ENCODE data around the gene KIF5A.
"Not testable (repeated sequence)": the region's sequence is repeated elsewhere in the genome, so short reads cannot be mapped to it uniquely, and the experiment has no call there.

Gene KIF5A
- long read RNA-seq, donor 1, result 0 reads
- long read RNA-seq, donor 2, result 0 reads
- long read RNA-seq, donor 3, result 0 reads
- long read RNA-seq, donor 4, result 0 reads
- long read RNA-seq, donor 5, result 0 reads
- long read RNA-seq, donor 6, result 0 reads
- long read RNA-seq, donor 7, result 0 reads
- long read RNA-seq, donor 8, result 0 reads

DNA sequence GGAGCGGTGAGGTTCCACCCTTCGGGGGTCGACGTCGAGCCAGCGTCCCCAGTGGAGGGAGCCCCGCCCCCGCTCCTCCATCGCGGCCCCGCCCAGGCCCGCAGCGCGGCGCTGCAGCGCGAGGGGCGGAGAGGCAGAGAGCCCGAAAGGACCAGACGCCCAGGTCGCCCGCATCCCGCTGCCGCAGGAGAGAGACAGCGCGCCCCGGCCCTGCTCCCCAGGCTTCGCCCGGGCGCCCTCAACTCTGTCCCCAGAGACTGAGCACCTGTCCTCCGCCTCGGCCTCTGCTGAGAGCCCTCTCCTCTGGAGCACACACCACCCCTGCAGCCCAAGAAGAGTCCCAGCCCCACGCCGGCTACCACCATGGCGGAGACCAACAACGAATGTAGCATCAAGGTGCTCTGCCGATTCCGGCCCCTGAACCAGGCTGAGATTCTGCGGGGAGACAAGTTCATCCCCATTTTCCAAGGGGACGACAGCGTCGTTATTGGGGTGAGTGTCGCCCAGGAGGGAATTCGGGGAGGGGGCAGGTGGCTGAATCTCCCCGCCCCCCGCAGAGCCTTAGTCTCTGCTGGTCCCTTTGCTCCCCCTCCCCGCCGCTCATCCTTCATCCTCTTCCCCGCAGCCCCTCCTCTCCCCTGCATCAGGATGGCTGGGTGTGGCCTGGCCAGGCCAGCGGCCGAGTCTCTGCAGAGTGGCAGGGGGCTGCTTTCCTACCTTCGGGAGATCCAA is at the start of gene KIF5A:
Gene KIF5A, plus strand, starts transcription at position 136 of the 732 bp plus-strand sequence. Its CDS starts 228 bp downstream, at position 364.
- DNase-seq, result peak; percentile 53

DNA sequence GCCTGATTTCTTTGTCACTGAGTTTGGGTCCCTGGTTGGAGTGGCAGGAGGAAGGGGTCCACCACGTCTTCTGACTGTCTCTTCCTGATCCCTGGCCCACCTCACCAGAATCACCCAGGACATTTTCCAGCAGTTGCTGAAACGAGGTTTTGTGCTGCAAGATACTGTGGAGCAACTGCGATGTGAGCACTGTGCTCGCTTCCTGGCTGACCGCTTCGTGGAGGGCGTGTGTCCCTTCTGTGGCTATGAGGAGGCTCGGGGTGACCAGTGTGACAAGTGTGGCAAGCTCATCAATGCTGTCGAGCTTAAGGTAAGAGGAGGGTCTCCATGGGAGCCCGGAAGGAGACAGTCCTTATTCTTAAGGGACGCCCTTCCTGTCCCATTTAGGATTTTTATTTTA is 49.6 kb upstream of the KIF5A start:
- DNase-seq, result no peak

DNA sequence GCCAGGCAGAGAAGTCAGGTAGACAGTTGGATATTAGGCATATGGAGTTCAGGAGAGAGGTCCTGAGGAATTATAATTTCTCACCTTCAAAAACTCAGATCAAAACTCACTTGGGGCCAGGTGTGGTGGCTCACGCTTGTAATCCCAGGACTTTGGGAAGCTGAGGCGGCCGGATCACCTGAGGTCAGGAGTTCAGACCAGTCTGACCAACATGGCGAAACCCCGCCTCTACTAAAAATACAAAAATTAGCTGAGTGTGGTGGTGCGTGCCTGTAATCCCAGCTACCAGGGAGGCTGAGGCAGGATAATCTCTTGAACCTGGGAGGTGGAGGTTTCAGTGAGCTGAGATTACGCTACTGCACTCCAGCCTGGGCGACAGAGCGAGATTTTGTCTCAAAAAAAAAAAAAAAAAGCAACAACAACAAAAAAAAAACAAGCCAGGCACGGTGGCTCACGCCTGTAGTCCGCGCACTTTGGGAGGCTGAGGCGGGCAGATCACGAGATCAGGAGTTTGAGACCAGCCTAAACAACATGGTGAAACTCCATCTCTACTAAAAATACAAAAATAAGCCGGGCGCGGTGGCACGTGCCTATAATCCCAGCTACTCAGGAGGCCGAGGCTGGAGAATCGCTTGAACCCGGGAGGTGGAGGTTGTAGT is 47.4 kb upstream of the KIF5A start:
- DNase-seq, result not testable (repeated sequence)

DNA sequence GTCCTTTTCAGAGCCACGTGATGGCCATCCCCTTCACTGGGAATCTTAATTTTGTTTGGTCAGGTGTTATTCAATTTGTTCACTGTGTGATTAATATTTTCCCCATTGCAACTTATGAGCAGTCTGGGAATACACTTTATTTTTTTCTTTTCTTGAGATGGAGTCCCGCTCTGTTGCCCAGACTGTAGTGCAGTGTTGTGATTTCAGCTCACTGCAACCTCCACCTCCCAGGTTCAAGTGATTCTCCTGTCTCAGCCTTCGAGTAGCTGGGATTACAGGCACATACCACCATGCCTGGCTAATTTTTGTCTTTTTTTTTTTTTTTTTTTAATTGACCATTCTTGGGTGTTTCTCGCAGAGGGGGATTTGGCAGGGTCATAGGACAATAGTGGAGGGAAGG is 43.3 kb upstream of the KIF5A start:
- not testable (repeated sequence) for DNase-seq

DNA sequence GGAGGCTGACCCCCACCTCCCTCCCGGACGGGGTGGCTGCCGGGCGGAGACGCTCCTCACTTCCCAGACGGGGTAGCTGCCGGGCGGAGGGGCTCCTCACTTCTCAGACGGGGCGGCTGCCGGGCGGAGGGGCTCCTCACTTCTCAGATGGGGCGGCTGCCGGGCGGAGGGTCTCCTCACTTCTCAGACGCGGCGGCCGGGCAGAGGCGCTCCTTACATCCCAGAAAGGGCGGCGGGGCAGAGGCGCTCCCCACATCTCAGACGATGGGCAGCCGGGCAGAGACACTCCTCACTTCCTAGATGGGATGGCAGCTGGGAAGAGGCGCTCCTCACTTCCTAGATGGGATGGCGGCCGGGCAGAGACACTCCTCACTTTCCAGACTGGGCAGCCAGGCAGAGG is 42.0 kb upstream of the KIF5A start:
- not testable (repeated sequence) for DNase-seq

- DNase-seq, result no peak
Measured at GRCh38 chr12:57511161-57511560, 38.7 kb upstream of the KIF5A start.

DNA sequence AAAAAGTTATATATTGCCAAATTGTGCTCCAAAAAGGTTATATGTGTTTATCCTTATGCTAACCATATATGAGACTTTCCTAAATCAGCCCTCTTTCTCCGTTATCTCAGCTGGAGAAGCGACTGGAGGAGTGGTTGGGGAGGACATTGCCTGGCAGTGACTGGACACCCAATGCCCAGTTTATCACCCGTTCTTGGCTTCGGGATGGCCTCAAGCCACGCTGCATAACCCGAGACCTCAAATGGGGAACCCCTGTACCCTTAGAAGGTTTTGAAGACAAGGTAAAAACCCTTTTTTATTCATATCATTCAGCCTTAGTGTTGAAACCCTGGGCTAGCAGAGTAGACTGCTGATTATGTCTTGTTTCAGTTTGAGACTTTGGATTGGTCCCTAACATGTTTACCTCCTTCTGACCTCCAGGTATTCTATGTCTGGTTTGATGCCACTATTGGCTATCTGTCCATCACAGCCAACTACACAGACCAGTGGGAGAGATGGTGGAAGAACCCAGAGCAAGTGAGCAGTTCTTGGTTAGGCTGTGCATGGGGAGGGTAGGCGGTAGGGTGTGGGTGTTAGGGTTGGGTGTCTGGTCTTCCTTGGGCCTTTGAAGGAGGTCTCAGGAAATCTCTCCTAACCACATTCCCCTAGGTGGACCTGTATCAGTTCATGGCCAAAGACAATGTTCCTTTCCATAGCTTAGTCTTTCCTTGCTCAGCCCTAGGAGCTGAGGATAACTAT is 38.1 kb upstream of the KIF5A start:
- DNase-seq, result no peak

GRCh38 chr12:57512665-57513064 is 37.2 kb upstream of the KIF5A start:
- DNase-seq, result no peak

- no peak for DNase-seq
Measured at GRCh38 chr12:57513266-57513665, 36.6 kb upstream of the KIF5A start.

DNA sequence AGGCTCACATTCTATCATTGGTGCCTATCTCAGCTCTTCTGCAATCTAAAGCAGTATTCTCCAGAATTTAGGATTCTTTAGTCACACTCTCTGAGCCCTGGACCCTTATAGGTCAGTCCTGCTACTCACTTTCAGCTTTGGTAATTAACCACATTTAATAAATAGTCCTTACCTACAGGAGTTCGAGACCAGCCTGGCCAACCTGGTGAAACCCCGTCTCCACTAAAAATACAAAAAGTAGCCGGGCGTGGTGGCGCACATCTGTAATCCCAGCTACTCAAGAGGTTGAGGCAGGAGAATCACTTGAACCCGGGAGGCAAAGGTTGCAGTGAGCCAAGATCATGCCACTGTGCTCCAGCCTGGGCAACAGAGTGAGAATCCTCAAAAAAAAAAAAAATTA is 36.2 kb upstream of the KIF5A start:
- DNase-seq, result not testable (repeated sequence)

DNA sequence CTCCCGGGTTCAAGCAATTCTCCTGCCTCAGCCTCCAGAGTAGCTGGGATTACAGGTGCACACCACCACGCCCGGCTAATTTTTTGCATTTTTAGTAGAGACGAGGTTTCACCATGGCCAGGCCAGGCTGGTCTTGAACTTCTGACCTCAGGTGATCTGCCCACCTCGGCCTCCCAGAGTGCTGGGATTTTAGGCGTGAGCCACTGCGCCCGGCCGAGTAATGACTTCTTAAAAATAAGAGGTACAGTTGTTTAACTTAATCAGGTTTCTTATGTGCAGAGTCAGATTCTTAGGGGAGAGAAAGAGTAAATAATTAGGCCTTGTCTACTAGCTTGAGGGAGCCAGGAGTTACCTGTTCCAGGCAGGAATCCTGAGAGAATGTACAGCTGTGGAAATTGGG is 35.6 kb upstream of the KIF5A start:
- not testable (repeated sequence) for DNase-seq

DNA sequence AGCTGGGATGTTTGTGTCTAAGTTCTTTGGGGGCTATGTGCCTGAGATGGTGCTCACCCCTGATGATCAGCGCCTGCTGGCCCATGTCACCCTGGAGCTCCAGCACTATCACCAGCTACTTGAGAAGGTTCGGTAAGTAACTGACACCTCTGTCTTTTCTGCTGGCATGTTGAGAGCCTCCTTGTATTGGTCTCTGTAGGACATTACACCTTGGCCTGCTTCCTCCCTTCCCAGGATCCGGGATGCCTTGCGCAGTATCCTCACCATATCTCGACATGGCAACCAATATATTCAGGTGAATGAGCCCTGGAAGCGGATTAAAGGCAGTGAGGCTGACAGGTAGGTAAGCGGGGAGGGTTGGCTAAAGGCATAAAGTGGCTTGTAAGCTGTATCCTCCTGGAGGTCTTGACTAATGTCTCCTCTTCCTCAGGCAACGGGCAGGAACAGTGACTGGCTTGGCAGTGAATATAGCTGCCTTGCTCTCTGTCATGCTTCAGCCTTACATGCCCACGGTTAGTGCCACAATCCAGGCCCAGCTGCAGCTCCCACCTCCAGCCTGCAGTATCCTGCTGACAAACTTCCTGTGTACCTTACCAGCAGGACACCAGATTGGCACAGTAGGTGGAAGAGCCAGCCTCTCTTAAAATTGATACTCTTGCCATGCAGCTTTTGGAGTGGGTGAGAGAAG is 35.0 kb upstream of the KIF5A start:
- DNase-seq, result no peak

DNA sequence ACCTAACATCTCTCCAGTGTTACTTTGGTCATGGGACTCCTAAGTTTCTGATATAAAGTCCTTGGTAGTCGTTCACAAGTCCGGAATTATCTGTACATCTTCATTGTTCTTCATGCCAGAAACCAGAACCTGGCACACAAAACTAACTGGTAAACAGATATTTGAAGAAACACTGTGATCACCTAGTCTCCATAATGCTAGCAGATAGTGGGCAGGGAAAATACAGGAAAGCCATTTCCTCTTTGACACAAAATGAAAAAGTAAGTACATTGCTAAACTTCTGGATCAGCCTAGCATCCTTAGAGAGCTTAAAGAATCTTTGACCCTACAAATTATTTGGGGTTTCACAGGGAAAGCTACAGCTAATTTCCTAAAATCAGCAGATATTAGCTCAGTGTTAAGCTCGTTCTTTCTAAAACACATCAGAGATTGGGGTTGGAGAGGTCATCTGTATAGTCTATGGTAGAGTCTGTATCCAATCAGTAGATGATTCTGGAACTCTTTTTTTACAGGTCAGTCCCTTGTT is 34.4 kb upstream of the KIF5A start:
- DNase-seq, result no peak

GRCh38 chr12:57515934-57516541 is 33.8 kb upstream of the KIF5A start:
- no peak for DNase-seq

- no peak for DNase-seq
Measured at GRCh38 chr12:57516617-57517153, 33.2 kb upstream of the KIF5A start.

- DNase-seq, result no peak
Measured at GRCh38 chr12:57517187-57517586, 32.7 kb upstream of the KIF5A start.

- DNase-seq, result not testable (repeated sequence)
Measured at GRCh38 chr12:57517718-57518117, 32.1 kb upstream of the KIF5A start.

GRCh38 chr12:57518176-57518919 is 31.5 kb upstream of the KIF5A start:
- DNase-seq, result no peak

DNA sequence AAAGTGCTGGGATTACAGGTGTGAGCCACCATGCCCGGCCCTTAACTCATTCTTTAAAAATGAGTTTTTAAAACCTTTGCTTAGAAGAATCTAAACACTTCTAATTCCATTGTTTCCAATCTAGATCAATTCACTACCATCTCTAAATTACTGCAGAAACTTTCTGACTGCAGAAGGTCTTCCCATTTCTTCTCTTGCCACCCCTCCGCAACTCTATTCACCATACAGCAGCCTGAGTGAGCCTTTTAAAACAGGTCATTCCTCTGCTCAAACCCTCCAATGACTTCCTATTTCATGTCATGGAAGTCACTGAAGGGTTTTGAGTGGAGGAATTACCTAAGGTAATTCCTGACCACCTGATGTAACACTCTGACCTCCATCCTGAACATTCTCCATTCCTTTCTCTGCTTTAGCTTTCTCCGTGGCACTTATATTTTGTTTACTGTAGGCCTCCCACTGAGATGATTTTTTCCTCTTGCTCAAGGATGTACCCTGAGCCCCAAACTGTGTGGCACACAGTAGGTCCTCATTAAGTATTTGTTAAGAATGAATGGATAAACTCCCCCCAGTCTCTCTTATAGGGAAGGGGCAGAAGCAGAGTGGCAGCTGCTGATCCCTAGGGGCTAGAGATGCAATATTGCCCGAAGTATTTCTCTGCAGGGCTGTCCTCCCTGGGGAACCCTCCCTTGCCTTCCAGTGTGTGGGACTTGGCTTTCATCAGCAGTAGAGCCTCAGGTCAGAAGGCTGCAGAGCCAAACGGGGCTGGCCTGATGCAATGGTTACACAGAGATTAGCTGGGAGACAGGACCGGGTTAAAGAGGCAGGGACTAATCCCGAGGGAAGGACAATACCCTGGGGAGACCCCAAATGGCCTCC is 30.7 kb upstream of the KIF5A start:
- no peak for DNase-seq

- no peak for DNase-seq
Measured at GRCh38 chr12:57519796-57520052, 30.1 kb upstream of the KIF5A start.

Data from right kidney (tissue), 9 donors.